Measurements from ENCODE around the gene MRPL12.
"Not testable (repeated sequence)": the region's sequence is repeated elsewhere in the genome, so short reads cannot be mapped to it uniquely, and the experiment has no call there.

MRPL12 gene

DNA sequence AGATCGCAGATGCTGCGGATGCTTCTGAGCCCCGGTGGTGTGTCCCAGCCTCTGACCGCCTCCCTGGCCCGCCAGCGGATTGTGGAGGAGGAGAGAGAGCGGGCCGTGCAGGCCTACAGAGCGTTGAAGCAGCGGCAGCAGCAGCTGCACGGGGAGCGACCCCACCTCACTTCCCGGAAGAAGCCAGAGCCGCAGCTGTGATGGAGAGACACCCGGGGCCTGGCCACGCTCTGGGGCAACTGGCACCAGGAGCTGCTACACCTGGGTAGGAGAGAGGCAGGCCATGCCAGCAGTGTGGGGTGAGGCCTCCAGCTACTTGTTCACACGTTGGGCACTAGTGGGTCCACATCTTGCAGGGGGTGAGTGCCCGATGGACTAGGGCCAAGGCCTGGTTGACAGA is 30.7 kb upstream of the MRPL12 start:
- no peak for DNase-seq (ENCODE audit: low read depth)
- in situ Hi-C loops (cut with HindIII; ENCODE audit: low sequenced_read_pairs) = no loop called here
- TF ChIP-seq, protein P1, sequence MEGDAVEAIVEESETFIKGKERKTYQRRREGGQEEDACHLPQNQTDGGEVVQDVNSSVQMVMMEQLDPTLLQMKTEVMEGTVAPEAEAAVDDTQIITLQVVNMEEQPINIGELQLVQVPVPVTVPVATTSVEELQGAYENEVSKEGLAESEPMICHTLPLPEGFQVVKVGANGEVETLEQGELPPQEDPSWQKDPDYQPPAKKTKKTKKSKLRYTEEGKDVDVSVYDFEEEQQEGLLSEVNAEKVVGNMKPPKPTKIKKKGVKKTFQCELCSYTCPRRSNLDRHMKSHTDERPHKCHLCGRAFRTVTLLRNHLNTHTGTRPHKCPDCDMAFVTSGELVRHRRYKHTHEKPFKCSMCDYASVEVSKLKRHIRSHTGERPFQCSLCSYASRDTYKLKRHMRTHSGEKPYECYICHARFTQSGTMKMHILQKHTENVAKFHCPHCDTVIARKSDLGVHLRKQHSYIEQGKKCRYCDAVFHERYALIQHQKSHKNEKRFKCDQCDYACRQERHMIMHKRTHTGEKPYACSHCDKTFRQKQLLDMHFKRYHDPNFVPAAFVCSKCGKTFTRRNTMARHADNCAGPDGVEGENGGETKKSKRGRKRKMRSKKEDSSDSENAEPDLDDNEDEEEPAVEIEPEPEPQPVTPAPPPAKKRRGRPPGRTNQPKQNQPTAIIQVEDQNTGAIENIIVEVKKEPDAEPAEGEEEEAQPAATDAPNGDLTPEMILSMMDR (IDR thresholded peaks at IDR 0.05; ENCODE audit: low read depth, low read length, missing control alignments) = no peak
- H3K4me3 ChIP-seq (ENCODE audit: low read depth, low read length) = no peak overlapping the region

DNA sequence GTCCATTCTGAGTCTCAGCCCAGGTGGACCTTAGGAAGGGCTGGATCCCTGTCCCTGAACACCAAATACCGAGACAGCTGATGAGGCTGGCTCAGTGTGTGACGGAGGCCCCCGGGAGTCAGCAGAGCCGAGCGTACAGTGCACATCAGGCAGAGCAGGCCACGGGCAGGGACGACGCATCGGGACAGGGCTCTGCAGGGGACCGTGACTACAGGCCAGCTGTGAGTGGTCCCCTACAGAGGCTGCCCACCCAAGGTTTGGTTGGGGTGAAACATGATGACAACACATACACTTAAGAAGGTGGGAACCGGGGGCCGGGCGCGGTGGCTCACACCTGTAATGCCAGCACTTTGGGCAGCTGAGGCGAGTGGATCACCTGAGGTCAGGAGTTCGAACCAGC is 30.2 kb upstream of the MRPL12 start:
- no peak for DNase-seq (ENCODE audit: low read depth)
- TF ChIP-seq, protein P1 (IDR thresholded peaks at IDR 0.05; ENCODE audit: low read depth, low read length, missing control alignments) = no peak
- in situ Hi-C loops (cut with HindIII; ENCODE audit: low sequenced_read_pairs) = no loop called here
- H3K4me3 ChIP-seq (ENCODE audit: low read depth, low read length) = no peak overlapping the region

DNA sequence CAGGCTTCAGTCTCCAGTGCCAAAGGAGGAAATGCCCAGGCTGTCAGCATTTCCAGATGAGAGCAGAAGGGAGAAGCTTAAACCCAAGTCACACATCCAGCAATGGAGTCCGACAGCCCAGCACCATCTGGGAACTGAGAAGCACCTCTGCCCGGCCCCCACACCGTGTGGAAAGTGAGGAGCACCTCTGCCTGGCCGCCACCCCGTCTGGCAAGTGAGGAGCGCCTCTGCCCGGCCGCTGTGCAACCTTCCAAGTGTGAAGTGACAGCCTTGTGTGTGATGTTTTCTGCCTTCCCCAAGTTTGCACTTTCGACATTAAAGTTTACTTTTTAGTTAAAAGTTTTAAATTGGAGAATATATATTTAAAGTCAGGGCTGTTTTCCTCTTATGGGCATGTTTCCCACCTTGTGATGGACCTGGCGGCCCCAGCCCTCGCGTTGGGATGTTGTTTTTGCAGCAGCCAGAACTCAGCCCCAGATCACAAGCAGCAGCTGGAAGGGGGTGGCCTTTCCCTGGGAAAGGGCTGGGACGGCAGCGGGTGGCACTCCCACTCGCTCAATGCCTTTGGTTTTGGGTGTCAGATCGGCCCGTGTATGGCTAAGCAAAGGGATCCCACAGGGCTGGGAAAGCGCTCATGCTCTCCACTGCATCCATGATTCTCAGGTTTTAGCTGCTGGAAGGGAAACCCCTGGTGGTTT is 29.5 kb upstream of the MRPL12 start:
- in situ Hi-C loops (cut with HindIII; ENCODE audit: low sequenced_read_pairs) = no loop called here
- no peak overlapping the region for H3K4me3 ChIP-seq (ENCODE audit: low read depth, low read length)
- TF ChIP-seq, protein P1 (IDR thresholded peaks at IDR 0.05; ENCODE audit: low read depth, low read length, missing control alignments) = no peak
- no peak for DNase-seq (ENCODE audit: low read depth)

DNA sequence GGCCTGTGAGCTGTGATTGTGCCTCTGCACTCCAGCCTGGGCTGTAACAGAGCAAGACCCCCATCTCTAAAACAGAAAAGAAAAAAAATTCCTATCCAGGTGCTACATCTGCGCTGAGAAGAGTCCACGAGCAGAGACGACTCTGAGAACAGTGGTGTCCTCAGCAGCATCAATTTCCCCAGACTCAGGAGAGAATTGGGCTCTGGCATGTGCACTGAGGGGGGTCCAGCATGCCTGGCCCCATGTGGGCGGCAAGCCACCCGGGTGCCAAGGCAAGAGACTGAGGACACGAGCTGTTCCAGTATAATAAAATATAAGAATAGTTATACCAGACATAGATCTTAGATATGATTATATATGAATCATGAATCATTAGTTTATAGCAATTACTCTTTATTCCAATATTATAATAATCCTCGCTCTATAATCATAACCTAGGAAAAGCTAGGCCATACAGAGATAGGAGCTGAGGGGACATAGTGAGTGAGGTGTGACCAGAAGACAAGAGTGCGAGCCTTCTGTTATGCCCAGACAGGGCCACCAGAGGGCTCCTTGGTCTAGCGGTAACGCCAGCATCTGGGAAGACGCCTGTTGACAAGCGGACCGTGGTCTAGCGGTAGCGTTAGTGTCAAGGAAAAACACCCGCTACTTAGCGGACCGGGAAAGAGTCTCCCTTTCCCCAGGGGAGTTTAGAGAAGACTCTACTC is 27.5 kb upstream of the MRPL12 start:
- DNase-seq (ENCODE audit: low read depth); H3K4me3 ChIP-seq (ENCODE audit: low read depth, low read length); in situ Hi-C loops (cut with HindIII; ENCODE audit: low sequenced_read_pairs): not testable (repeated sequence)
- TF ChIP-seq, protein P1 (IDR thresholded peaks at IDR 0.05; ENCODE audit: low read depth, low read length, missing control alignments) = peak; percentile 55

DNA sequence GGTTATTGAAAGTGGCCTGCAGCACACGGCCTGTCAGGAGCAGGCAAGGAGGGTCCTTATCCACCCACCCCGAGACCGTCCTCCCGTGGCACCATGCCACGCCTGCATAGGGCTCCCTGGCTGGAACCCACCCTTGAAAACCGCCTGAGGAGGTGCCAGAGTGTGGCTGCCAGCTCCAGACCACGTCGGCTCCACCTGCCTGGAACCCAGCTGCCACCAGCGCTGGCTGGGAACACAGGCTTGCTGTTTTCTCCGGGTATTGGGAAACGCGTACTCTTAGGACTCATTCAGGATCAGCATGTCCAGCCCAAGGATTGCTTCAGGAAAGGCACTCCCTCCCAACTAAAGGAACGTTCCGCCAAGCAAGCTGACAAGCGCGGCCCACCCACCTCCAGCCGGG is 26.3 kb upstream of the MRPL12 start:
- in situ Hi-C loops (cut with HindIII; ENCODE audit: low sequenced_read_pairs) = no loop called here
- no peak for DNase-seq (ENCODE audit: low read depth)
- no peak overlapping the region for H3K4me3 ChIP-seq (ENCODE audit: low read depth, low read length)
- TF ChIP-seq, protein P1 (IDR thresholded peaks at IDR 0.05; ENCODE audit: low read depth, low read length, missing control alignments) = no peak

DNA sequence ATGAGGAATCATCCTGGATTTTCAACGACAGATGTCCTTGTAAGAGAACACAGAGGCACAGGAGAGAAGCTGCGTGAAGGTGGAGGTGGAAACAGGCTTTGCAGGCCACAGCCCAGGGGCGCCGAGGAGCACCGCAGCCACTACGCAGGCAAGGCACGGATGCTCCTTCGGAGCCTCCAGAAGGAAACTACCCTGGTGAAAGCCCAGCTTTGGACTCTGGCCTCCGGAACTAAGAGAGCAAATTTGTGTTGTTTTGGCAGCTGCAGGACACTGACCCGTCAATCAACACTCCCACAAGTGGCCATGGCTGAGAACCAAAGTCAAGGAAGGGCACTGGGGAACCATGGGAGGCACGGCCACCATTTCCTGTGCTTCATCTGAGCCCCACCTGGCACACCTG is 23.0 kb upstream of the MRPL12 start:
- no peak overlapping the region for H3K4me3 ChIP-seq (ENCODE audit: low read depth, low read length)
- DNase-seq (ENCODE audit: low read depth) = no peak
- TF ChIP-seq, protein P1 (IDR thresholded peaks at IDR 0.05; ENCODE audit: low read depth, low read length, missing control alignments) = no peak
- in situ Hi-C loops (cut with HindIII; ENCODE audit: low sequenced_read_pairs) = no loop called here

Measured in astrocyte of the cerebellum (primary cell).